ENCODE measurements around the gene VCX2.
A peak's percentile ranks its signal among the peaks of the same experiment; 100 is the strongest.
"Not testable (repeated sequence)": the region's sequence is repeated elsewhere in the genome, so short reads cannot be mapped to it uniquely, and the experiment has no call there.

The VCX2 gene

GRCh38 chrX:8191022-8191421 lies 20.0 kb upstream of the VCX2 start:
- peak; percentile 93 for DNase-seq (ENCODE audit: low read depth)
- H3K4me3 ChIP-seq (ENCODE audit: low read length) = no peak overlapping the region
- TF ChIP-seq CTCF (IDR thresholded peaks at IDR 0.05; ENCODE audit: insufficient read depth, low read depth, low read length, missing control alignments) = no peak

- no peak overlapping the region for H3K4me3 ChIP-seq (ENCODE audit: low read length)
- DNase-seq (ENCODE audit: low read depth) = peak; percentile 28
- TF ChIP-seq CTCF (IDR thresholded peaks at IDR 0.05; ENCODE audit: insufficient read depth, low read depth, low read length, missing control alignments) = no peak
These were observed 19.3 kb upstream of the VCX2 start for GRCh38 chrX:8190341-8190830.

- DNase-seq (ENCODE audit: low read depth) = peak; percentile 60
- no peak overlapping the region for H3K4me3 ChIP-seq (ENCODE audit: low read length)
- no peak for TF ChIP-seq CTCF (IDR thresholded peaks at IDR 0.05; ENCODE audit: insufficient read depth, low read depth, low read length, missing control alignments)
These were observed 18.2 kb upstream of the VCX2 start for GRCh38 chrX:8189096-8189830.

GRCh38 chrX:8183346-8183745 lies 12.3 kb upstream of the VCX2 start:
- DNase-seq (ENCODE audit: low read depth) = no peak

GRCh38 chrX:8179656-8180055 lies 8.6 kb upstream of the VCX2 start:
- peak; percentile 26 for DNase-seq (ENCODE audit: low read depth)
- peak; percentile 33 for TF ChIP-seq CTCF (IDR thresholded peaks at IDR 0.05; ENCODE audit: insufficient read depth, low read depth, low read length, missing control alignments)
- H3K4me3 ChIP-seq (ENCODE audit: low read length) = no peak overlapping the region

More at GRCh38 chrX:8183346-8183745, 12.3 kb upstream of the VCX2 start:
- no peak overlapping the region for H3K4me3 ChIP-seq (ENCODE audit: low read length)
- TF ChIP-seq CTCF (IDR thresholded peaks at IDR 0.05; ENCODE audit: insufficient read depth, low read depth, low read length, missing control alignments) = no peak

GRCh38 chrX:8154011-8154410 lies 17.1 kb downstream of the VCX2 start:
- H3K4me3 ChIP-seq (ENCODE audit: low read length) = not testable (repeated sequence)
- DNase-seq (ENCODE audit: low read depth) = peak; percentile 8

GRCh38 chrX:8147226-8147625 lies 23.8 kb downstream of the VCX2 start:
- no peak for TF ChIP-seq CTCF (IDR thresholded peaks at IDR 0.05; ENCODE audit: insufficient read depth, low read depth, low read length, missing control alignments)
- no peak for DNase-seq (ENCODE audit: low read depth)
- no peak overlapping the region for H3K4me3 ChIP-seq (ENCODE audit: low read length)
